Smooth muscle cell (in vitro differentiated cells): ENCODE measurements around the gene DNAJC2. TPM values are rescaled to one million over a fixed set of nuclear protein-coding genes. Genes with fewer than 3 reads are reported as not detected.

Experiments used
- DNase-seq: peaks from one replicate; lab custom pipeline; 2025; ENCODE audit not compliant: unreplicated experiment; lab: John Stamatoyannopoulos, UW
- H2AFZ ChIP-seq: fragments of 200-600 bp; sonication (generic); 2 replicates; pipeline ENCODE4 v1.6.0; 2016; ENCODE audit warnings: antibody characterized with exemption, low read depth, mild to moderate bottlenecking
- H3F3A ChIP-seq: fragments of 200-600 bp; sonication (generic); 2 replicates; pipeline ENCODE4 v1.6.0; 2017; ENCODE audit warnings: antibody characterized with exemption, low read depth
- H3K27ac ChIP-seq: fragments of 200-600 bp; sonication (generic); 2 replicates; pipeline ENCODE4 v1.5.1; 2016; ENCODE audit warnings: low read depth, mild to moderate bottlenecking
- H3K27me3 ChIP-seq: fragments of 200-600 bp; sonication (generic); 2 replicates; pipeline ENCODE4 v1.6.1; 2016; ENCODE audit warnings: low read depth, mild to moderate bottlenecking
- H3K36me3 ChIP-seq: fragments of 200-600 bp; sonication (generic); 2 replicates; pipeline ENCODE4 v1.5.1; 2016; ENCODE audit warnings: low read depth
- H3K4me1 ChIP-seq: fragments of 200-600 bp; sonication (generic); 2 replicates; pipeline ENCODE4 v1.5.1; 2016; ENCODE audit warnings: low read depth
- H3K4me2 ChIP-seq: fragments of 200-600 bp; sonication (generic); 2 replicates; pipeline ENCODE4 v1.6.0; 2016; ENCODE audit warnings: mild to moderate bottlenecking
- H3K4me3 ChIP-seq: fragments of 200-600 bp; sonication (generic); 2 replicates; pipeline ENCODE4 v1.5.1; 2016; ENCODE audit warnings: mild to moderate bottlenecking
- H3K79me2 ChIP-seq: fragments of 200-600 bp; sonication (generic); 2 replicates; pipeline ENCODE4 v1.6.0; 2016; ENCODE audit warnings: low read depth, mild to moderate bottlenecking
- H3K9ac ChIP-seq: fragments of 200-600 bp; sonication (generic); 2 replicates; pipeline ENCODE4 v1.6.0; 2016; ENCODE audit warnings: low read depth
- H3K9me3 ChIP-seq: fragments of 200-600 bp; sonication (generic); replicated peaks from 2 replicates; pipeline ENCODE4 v1.5.1; 2016; ENCODE audit warnings: low read depth
- H4K20me1 ChIP-seq: fragments of 200-600 bp; sonication (generic); 2 replicates; pipeline ENCODE4 v1.6.0; 2016; ENCODE audit warnings: low read depth
- CTCF ChIP-seq: fragments of 200-600 bp; sonication (generic); IDR thresholded peaks from 2 replicates; pipeline ENCODE4 v1.5.1; 2017; ENCODE audit warnings: borderline replicate concordance, mild to moderate bottlenecking, antibody characterized with exemption; ENCODE audit not compliant: insufficient read depth, poor library complexity, severe bottlenecking
- WGBS: methylation state at CpG from one replicate; pipeline ENCODE4 v1.1.7; 2016; ENCODE audit warnings: low lambda C conversion rate; 5-methylcytosine and 5-hydroxymethylcytosine counted together
- polyA plus RNA-seq: library from polyadenylated mRNA; unstranded; fragments of >200 nt; fragmentation: Nextera tagmentation; extraction: Ambion mirVana; gene quantifications from 2 replicates; pipeline ENCODE4 v1.2.1, GENCODE V29; 2016
- total RNA-seq: library from RNA; depleted of rRNA; stranded (reverse); fragments of >200 nt; gene quantifications from 2 replicates; pipeline ENCODE4 v1.2.3, GENCODE V29; 2014

The DNAJC2 gene
- total and polyA plus RNA-seq, 2 experiments from 2014 or later: 21.2 to 31.1 TPM

GRCh38 chr7:103297837-103298179 is 46.8 kb downstream of the DNAJC2 start:
- peak overlapping the region; percentile 72 for H3K4me3 ChIP-seq
- peak overlapping the region; percentile 85 for H3K9ac ChIP-seq
- H2AFZ ChIP-seq: peak overlapping the region; percentile 73
- H3K79me2 ChIP-seq: peaks cover 36% of the 10 kb centered on the region
- H3F3A ChIP-seq: no peaks in the 10 kb centered on the region
- 1% methylated on average over 7 of the region's 7 CpGs for WGBS
- no peak for DNase-seq
- no peak for TF ChIP-seq CTCF
- H3K4me2 ChIP-seq: peak overlapping the region; percentile 98
- H3K9me3 ChIP-seq: no peaks in the 10 kb centered on the region
- peaks cover 3% of the 10 kb centered on the region for H4K20me1 ChIP-seq
- H3K27me3 ChIP-seq: no peaks in the 10 kb centered on the region
- peak overlapping the region; percentile 69 for H3K27ac ChIP-seq
- peaks cover 14% of the 10 kb centered on the region for H3K4me1 ChIP-seq
- peaks cover 14% of the 10 kb centered on the region for H3K36me3 ChIP-seq

GRCh38 chr7:103296901-103297836 is 47.4 kb downstream of the DNAJC2 start, which contains the start of gene PMPCB:
TSS of gene PMPCB (plus strand) at chr7:103297435. CDS start at chr7:103297460, 25 bp downstream.
- H3F3A ChIP-seq: no peaks in the 10 kb centered on the region
- H4K20me1 ChIP-seq: peaks cover 3% of the 10 kb centered on the region
- peak within 1 kb of the TSS; percentile 73 for H2AFZ ChIP-seq
- peak within 1 kb of the TSS; percentile 98 for H3K4me2 ChIP-seq
- H3K9me3 ChIP-seq: no peaks in the 10 kb centered on the region
- peak within 1 kb of the TSS; percentile 85 for H3K9ac ChIP-seq
- peaks cover 14% of the 10 kb centered on the region for H3K36me3 ChIP-seq
- peak within 1 kb of the TSS; percentile 72 for H3K4me3 ChIP-seq
- 4% methylated on average over 50 of the region's 52 CpGs for WGBS
- peak; percentile 85 for TF ChIP-seq CTCF
- DNase-seq: peak; percentile 82
- peaks cover 30% of the 10 kb centered on the region for H3K79me2 ChIP-seq
- no peaks in the 10 kb centered on the region for H3K27me3 ChIP-seq
- H3K4me1 ChIP-seq: peaks cover 14% of the 10 kb centered on the region
- peak within 1 kb of the TSS; percentile 69 for H3K27ac ChIP-seq

GRCh38 chr7:103293526-103293925 is 51.0 kb downstream of the DNAJC2 start:
- Histone ChIP-seq H3K36me3 (no peaks in the 10 kb centered on the region), H3F3A (no peaks in the 10 kb centered on the region), H3K9ac (no peak overlapping the region), H4K20me1 (peaks cover 2% of the 10 kb centered on the region), H3K27me3 (peaks cover 3% of the 10 kb centered on the region), H3K4me1 (peaks cover 8% of the 10 kb centered on the region), H3K27ac (no peak overlapping the region), H3K4me3 (no peak overlapping the region), H3K79me2 (peaks cover 11% of the 10 kb centered on the region), H3K4me2 (no peak overlapping the region), H3K9me3 (no peaks in the 10 kb centered on the region), H2AFZ (no peak overlapping the region)
- DNase-seq: no peak
- TF ChIP-seq CTCF: no peak
- WGBS: 91% methylated on average over 1 of the region's 1 CpG
